SK-N-DZ (cell line): ENCODE measurements around the gene ARHGEF16. TPM values are rescaled to one million over a fixed set of nuclear protein-coding genes. Genes with fewer than 3 reads are reported as not detected.

Source experiments
- DNase-seq: peaks from one replicate; pipeline ENCODE4 v3.0.0-alpha.2; 2015; ENCODE audit warnings: low spot score
- polyA plus RNA-seq, 2 experiments: library from polyadenylated mRNA; depleted of rRNA; stranded (reverse); fragments of >200 nt; gene quantifications; 2 replicates each; pipeline ENCODE4 v1.2.3, GENCODE V29; 2014

The ARHGEF16 gene
- polyA plus RNA-seq (2014; cell fraction: cytosol; rRNA removed): 1.9 and 2.3 TPM in 2 replicates
- 5.9 and 8.2 TPM in 2 replicates for polyA plus RNA-seq (2014; cell fraction: nucleus; rRNA removed)

DNA sequence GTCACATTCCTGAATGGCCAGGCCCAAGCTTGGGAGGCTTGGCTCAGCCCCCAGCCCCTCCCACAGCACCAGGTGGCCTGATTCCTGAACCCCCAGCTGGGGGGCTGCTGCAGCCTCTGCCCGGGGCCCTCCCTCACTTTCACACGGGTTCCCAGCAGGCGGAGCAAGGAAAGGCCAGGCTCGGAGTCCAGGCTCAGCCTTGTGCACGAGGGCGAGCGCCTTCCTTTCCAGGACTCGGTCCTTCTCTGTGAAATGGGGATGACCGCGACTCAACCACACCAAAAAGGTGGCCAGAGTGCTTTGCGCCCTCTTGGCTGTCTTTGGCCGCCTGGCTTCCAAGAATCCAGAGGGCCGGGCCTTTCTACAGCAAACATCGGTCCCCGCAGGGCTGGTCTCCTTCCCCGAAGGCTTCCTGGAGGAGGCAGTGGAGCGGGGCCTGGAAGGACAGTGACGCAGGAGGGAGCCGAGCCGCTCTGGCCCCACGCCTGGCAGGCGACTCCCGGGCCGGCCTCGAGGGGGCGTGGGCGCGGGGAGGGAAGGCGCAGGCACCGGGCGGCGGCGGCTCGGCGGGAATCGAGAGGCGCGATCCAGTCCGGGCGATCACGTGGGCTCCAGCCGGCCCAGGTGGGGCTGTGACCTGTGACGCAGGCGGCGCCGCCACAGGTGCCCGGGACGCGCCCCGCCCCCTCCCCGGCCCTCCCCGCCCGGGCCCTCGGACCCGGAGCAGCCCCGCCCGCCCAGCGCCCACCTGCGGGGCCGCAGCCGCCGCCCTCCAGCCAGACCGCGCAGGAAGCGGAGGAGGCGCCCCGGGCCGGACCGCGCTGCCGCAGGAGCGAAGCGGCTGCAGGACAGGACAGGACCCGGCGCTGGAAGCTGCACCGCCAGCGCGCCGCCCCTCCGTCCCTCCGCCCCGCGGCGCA lies at the start of gene ARHGEF16:
TSS of gene ARHGEF16 (plus strand) at position 775 of the 920 bp plus-strand sequence. CDS start 8,420 bp downstream, outside the sequence.
- no peak for DNase-seq

DNA sequence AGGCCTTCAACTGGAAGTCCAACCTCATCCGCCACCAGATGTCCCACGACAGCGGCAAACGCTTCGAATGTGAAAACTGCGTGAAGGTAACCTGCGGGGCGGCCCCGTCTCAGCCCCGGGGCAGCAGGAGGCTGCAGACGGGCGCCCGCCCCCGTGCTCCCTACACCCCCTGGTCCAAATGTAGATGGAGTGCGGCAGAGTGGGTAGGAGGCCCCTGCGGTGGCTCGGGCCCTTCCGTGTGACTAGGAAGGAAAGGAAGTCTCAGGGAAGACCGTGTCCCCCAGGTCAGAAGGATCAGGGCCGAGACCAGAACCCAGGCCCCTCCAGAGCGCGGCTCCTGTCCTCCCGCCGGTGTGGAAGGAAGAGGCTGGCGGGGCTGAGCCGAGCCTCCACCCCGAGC lies 49.7 kb upstream of the ARHGEF16 start:
- no peak for DNase-seq

DNA sequence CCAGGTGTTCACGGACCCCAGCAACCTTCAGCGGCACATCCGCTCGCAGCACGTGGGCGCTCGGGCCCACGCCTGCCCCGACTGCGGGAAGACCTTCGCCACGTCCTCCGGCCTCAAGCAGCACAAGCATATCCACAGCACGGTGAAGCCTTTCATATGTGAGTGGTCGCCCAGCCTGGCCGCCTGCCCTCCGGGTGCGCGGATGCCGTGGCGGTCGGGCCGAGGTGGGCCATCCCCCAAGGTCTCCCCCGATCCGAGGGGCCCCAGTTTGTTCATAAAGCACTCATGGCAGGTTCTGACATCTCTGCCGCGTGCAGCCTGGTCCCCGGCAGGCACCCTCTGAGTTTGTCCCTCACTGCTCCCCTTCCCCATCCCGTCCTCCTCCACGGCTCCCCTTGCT lies 49.0 kb upstream of the ARHGEF16 start:
- DNase-seq: no peak

DNA sequence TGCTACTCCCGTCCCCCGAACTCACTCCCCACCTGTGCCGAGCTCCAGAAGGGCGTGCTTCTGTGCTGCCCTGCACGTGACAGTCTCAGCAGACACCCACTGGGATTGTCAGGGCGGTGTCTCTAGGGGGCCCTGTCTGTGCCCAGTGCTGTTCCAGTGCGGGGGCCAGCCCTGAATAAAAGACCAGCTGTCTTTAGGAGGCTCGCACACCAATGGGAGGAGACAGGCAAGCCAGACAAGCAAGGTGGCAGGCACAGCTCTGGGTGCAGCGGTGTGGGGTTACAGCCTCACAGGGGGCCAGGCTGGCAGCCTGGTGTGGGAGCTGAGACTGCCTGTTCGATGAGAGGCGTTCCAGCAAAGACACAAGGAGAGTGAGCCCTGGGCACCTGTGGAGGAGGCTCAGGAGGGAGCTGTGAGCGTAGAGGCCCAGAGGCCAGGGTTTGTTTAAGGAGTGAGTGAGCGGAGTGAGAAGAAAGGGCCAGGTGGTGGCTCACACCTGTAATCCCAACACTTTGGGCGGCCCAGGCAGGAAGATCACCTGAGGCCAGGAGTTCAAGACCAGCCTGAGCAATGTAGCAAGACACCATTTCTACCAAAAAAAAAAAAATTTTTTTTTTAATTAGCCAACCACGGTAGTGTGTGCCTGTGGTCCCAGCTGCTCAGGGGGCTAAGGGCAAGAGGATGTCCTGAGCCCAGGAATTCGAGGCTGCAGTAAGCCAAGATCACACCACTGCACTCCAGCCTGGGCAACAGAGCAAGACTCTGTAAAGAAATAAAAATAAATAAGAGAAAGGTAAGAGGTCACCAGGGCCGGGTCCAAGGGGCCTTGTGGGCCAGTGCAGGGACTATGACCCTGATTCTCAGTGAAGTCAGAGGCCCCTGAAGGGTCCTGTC lies 48.2 kb upstream of the ARHGEF16 start:
- DNase-seq: no peak

DNA sequence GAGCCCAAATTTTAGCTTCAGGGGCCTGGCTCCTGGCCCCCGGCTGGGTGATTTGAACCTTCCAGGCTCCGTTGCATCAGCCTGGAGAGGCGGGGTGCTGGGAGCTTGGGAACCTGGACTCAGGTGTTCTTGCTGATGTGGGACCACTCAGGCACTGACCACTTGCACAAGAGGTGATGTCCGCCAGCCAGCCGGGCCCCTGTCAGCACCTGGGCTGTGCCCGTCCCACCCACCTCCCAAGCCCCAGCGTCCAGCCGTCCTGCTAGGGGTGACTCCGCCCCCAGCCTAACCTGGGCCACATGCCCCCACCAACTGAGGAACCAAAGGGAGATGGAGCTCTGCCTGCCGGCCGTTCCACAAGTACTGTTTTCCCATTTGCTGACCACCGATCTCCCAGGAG lies 47.4 kb upstream of the ARHGEF16 start:
- DNase-seq: no peak

DNA sequence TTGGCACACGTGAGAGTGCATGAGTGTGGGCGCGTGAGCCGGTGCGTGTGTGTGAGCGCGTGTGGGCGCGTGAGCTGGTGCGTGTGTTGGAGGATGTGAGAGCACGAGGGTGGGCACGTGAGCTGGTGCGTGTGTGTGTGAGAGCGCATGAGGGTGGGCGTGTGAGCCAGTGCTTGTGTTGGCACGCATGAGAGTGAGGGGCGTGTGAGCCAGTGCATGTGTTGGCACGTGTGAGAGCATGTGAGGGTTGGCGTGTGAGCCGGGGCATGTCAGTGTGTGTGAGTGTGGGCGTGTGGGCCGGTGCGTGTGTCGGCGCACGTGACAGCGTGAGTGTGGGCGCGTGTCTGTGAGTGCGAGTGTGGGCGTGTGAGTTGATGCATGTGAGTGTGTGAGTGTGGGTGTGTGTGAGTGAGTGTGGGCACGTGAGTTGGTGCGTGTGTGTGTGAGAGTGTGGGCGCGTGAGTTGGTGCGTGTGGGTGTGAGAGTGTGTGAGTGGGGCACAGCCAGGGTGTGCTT lies 45.7 kb upstream of the ARHGEF16 start:
- DNase-seq: no peak

DNA sequence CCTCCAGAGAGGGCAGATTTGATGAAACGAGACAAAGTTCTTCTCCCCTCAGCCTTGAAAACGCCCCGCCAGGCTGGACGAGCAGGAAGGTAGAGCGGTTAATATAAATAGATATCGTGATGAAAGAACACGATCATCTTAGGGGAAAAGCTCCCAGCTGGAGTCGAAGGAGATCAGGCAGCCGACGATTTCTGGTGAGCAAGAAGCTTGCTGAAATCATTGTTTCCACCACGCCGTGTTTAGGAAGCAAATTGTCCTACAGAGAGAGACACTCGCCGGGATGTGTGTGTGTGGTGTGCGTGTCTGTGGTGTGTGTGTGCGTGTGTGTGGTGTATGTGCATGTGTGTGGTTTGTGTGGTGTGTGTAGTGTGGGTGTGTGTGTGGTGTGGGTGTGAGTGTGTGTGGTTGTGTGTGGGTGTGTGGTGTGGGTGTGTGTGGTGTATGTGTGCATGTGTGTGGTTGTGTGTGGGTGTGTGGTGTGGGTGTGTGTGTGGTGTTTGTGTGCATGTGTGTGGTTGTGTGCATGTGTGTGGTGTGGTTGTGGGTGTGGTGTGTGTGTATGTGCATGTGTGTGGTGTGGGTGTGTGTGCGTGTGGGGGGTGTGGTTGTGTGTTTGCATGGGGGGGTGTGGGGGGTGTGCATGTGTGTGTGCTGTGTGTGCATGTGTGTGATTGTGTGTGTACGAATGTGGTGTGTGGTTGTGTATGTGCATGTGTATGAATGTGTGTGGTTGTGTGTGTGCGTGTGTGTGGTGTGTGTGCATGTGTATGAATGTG lies 44.9 kb upstream of the ARHGEF16 start:
- DNase-seq: no peak

DNA sequence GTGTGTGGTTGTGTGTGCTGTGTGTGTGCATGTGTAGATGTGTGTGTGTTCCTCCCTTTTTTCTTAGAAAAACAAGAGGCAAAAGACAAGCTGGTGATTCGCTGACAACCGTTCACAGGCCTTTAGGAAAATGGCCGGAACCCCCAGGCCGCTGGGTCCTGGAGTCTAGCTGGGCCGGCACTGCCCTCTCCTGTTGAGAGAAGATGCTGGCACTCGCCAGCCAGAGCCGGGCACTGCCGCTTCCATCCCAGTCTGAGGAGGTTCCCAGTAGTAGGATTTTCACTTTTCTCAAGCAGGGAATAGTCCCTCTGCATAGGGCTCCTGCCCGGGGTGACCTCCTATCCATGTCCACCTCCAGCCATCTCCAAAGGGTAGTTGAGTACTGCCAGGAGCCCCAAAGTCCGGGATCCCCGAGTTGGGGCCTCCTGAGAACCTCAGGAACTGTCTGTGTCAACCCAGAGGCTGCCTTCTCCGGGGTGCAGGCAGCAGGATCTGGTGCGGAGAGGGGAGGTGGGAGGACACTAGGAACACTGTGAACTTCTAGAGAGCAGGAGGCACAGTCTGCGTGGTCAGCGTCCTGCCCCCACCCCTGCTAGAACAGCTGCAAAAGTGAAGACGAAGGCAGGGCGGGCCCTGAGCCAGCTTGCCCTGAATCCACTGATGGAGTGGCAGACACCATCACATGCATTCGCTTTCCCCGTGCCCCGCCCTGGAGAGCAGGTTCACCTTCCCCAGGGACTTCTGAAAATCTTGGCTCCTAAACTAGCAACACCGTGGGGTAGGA lies 44.1 kb upstream of the ARHGEF16 start:
- DNase-seq: no peak

DNA sequence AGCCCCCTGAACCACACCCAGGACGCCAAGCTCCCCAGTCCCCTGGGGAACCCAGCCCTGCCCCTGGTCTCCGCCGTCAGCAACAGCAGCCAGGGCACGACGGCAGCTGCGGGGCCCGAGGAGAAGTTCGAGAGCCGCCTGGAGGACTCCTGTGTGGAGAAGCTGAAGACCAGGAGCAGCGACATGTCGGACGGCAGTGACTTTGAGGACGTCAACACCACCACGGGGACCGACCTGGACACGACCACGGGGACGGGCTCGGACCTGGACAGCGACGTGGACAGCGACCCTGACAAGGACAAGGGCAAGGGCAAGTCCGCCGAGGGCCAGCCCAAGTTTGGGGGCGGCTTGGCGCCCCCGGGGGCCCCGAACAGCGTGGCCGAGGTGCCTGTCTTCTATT lies 42.7 kb upstream of the ARHGEF16 start:
- DNase-seq: no peak

DNA sequence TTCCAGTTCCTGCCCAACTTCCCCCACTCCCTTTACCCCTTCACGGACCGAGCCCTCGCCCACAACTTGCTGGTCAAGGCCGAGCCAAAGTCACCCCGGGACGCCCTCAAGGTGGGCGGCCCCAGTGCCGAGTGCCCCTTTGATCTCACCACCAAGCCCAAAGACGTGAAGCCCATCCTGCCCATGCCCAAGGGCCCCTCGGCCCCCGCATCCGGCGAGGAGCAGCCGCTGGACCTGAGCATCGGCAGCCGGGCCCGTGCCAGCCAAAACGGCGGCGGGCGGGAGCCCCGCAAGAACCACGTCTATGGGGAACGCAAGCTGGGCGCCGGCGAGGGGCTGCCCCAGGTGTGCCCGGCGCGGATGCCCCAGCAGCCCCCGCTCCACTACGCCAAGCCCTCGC lies 42.1 kb upstream of the ARHGEF16 start:
- DNase-seq: no peak

DNA sequence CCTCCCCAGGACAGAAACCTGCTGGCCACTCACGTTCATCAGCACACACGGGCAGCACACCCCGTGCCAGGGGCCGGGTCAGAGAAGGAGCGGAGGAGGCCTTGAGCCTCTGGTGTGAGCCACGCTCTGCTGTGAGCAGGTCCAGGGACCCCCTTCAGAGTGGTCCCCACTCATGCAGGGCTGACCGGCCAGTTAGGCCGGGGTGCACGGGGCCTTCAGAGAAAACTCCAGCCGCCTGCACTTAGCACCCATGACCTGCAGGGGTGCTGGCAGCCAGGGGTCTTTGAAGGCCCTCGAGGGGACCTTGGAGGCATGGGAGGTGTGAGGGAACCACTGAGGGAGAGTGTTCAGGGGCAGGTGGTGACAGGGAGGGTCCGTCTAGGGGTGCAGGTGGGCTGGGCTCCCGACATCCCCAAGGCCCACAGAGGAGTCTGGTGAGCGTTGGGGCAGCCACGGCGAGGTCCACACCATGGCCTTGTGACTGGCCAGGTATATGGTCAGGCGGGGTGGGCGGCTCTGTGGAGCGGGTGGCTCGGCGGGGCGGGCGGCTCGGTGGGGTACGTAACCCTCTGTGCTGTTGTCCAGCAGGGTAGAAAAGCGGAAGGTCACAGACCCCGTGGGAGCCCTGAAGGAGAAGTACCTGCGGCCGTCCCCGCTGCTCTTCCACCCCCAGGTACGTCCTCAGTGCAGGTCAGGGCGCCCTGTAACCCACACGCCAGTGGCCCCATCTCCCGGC lies 40.3 kb upstream of the ARHGEF16 start:
- no peak for DNase-seq

DNA sequence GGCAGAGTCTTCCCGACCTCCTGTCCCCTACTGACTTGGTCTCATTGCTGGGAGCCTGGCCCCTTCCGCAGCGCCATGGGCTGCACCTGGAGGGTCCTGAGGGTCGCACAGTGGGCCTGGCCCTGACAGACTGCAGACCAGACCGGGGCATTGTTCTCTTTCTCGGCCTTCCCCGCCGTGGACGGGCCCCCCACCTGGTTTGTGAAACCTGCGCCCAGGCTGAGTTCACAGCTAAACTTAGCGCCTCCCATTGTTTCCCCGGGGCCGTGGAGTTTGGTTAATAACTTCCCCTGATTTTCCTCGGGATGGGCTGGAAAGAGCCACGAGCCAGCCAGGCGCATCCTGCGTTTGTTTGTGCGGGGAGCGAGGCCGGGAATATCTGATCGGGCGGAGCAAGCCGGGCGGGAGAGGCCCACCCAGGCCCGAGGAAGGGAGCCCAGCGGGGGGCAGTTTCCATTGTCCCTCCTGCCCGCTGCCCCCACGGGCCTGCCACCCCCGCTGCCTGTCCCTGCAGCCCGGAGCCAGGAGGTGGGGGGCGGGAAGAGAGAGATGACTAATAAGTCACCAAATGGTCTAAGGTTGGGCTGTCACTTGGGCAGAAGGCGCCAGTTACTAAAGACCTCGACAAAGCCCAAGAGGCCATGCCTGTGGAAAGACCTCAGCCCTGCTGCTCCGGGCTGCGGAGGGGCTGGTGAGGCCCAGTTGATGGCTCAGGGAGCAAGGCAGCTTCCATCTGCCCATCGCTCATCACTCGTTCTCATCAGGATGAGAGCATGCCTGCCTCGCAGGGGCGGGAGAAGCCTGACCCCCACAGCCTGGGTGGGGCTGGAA lies 39.0 kb upstream of the ARHGEF16 start:
- DNase-seq: no peak

DNA sequence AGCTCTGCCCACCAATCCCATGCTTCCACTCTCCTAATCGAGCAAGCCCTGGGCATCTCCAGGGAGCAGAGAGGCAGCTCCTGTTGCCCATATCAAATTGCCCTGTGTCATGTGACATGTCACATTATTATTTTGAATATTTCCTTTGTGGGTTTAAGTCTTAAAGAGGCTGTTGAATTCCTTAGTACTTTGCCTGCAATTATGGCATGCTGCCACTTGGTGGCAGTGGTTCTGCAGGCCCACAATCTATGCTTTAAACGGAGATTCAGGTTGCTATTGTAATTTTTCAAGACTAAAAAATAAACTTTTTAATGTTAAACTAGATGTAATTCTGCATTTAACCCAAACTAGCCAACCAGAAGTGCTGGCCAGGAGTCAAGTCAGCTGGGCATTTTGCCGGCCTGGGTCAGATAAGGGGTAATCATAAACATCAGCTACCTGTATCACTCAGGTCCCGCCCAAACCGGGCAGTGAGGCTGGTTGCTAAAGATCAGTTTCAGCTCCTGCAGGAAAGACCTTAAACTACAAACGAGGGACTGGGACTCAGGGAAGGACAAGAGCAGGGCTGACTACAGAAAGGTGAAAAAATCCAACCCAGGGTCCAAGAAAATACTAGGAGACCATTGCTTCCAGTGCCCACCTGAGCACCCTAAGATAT lies 37.3 kb upstream of the ARHGEF16 start:
- DNase-seq: no peak

DNA sequence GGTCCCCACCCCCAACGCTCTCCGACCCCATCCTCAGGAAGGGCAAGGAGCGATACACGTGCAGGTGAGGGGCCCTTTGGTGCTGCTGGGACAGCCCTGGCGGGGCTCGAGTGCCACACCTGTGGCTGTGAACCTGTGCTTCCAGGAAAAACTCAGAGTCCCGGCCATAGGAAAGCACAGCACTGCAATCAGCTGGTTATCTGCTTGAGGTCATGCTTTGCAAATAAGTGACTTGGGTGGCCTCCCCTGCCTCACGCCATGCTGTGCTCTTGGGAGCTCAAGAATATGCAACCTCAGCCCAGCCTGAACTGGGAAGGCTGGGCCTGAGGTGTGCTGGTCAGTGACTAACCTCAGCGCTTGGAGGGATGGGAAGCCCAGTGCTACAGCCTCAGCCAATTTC lies 36.5 kb upstream of the ARHGEF16 start:
- no peak for DNase-seq

DNA sequence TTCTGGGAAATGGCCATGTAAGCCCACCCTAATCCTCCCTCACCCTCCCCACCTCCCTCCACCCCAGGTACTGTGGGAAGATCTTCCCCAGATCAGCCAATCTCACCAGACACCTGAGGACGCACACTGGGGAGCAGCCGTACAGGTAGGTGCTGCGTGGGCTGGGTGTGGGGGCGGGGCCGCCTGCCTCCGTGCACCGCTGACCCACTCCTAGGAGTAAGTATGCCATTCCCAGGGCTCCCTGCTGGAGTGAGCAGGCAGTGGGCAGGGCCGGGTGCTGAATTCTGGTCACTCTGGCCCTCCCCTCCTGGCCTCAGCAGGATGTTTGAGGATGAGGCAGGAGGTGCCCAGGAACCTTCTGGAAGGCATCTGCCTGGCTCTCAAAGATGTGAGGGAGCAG lies 35.9 kb upstream of the ARHGEF16 start:
- DNase-seq: no peak

DNA sequence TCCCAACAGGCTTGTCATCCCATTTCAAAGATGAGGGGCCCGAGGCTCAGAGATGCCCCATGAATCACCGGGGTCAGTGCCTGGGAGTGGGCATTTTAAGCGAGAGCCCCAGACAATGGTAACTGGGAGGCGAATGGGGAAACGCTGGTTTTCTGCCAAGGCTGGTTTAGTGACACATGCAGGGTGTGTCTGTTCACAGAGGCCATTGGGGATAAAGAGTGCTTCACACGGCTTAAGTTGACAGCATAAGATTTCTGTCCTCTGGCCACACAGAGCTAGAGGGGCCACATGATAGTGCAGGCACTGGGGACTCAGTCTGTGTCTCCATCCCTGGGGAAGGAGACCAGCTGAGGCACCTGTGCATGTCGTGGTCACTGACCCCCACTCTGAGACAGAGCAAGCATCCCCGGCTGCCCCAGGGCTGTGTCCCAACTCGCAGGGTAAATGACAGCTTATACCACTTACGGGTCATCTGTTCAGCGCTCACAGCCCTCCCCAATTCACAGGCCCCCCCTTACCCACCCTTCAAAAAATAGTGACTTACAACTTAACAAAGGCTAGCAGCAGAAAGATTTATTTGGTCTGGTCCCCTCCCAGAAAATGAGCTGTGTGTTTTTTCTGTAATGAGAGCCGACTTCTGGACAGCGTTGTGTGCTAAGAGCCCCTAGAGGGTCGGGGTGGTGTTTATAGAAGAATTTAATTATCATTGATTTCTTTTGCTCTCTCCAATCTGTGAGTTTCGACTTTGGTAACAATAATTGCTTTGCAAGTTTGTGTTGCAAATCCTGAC lies 34.9 kb upstream of the ARHGEF16 start:
- DNase-seq: no peak

DNA sequence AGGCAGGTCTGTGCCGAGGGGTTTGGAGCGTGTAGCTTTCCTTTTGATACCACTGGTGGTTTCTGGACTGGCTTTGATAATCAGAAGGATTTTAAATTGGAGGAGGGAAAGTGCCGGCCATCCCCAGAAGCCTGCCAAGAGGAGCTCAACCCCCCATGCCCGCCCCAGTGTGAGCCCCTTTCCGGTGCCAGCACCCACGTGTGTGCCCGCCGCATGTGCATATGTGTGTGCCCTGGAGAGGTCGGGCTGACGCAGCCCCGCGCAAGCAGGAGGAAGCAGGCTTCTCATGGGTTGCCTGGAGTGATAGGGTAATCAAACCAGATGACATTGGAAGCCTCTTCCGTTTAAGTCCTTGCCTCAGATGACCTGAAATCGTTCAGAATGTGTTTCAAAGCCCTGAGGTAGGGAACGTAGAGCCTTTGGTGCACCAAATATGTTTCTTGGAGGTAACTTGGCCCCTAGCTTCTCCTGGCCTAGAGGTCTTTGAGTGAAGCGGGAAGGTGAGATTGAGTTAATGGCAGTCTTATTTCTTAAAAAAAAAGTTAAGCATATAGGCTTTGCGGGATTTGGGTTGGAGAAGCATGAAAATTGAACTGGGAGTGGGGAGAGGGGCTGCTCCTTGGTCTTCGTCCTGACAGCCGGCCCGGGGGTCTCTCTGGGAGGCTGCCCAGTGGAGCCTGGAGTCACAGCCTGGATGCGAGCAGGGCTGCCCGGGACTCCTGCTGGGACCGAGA lies 34.1 kb upstream of the ARHGEF16 start:
- no peak for DNase-seq
